Medulla oblongata (tissue), 1 donor: Measurements from ENCODE around the gene TBX2.
"Not testable (repeated sequence)": the region's sequence is repeated elsewhere in the genome, so short reads cannot be mapped to it uniquely, and the experiment has no call there.

Experiments used
- DNase-seq: peaks from one replicate; pipeline ENCODE4 v3.0.0-alpha.2; 2015; ENCODE audit errors: extremely low spot score

TBX2 gene

GRCh38 chr17:61429831-61430230 lies 30.2 kb downstream of the TBX2 start:
- DNase-seq, result not testable (repeated sequence)

- DNase-seq, result no peak
Observed at GRCh38 chr17:61431594-61432311, 32.1 kb downstream of the TBX2 start.

- no peak for DNase-seq
Observed at GRCh38 chr17:61436273-61436672, 36.6 kb downstream of the TBX2 start.

- DNase-seq, result no peak
Observed at GRCh38 chr17:61436995-61437704, 37.5 kb downstream of the TBX2 start.

- no peak for DNase-seq
Observed at GRCh38 chr17:61440697-61441096, 41.1 kb downstream of the TBX2 start.

- not testable (repeated sequence) for DNase-seq
Observed at GRCh38 chr17:61441507-61441906, 41.9 kb downstream of the TBX2 start.

- no peak for DNase-seq
Observed at GRCh38 chr17:61442136-61442775, 42.6 kb downstream of the TBX2 start.

GRCh38 chr17:61442878-61443474 lies 43.3 kb downstream of the TBX2 start:
- DNase-seq, result no peak

DNA sequence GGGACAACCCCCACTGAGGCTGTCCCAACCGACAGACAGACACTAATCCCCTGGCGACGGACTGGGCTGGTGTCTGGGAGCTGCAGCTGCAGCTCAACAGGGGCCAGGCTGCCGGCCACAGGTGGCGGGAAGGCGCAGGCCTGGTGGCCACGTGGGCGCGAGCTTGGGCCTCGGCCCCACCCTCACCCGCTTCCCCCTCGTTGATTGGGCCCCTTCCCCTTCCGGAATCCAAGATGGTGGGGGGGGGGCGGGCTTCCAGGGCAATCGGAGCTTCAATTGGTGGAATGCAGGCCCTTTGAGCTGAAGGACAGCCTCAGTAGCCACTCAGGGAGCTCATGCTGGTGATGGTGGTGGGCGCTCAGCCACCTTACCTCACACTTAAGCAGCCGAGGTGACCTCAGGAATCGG lies 43.8 kb downstream of the TBX2 start:
- no peak for DNase-seq

GRCh38 chr17:61444075-61444474 lies 44.4 kb downstream of the TBX2 start:
- no peak for DNase-seq

DNA sequence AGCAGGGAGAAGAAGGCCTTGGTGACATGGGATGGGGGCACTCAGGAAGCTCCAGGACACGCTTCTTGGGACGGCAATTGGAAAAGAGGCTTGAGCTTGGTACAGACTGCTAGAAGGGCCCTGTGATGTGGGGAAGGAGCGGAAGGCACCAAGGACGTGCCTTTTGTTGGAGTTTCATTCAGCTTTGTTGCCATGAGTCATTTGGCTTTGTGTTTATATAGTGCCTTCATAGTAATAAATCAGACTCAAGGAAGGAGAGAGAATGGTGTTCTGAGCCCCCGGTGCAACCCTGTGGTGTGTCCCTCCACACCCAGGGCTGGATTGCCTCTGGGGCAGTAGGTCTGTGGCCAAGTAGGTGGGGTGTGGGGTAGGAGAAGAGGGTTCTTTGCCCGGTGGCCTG lies 45.2 kb downstream of the TBX2 start:
- no peak for DNase-seq

GRCh38 chr17:61447358-61447757 lies 47.7 kb downstream of the TBX2 start:
- DNase-seq, result no peak

DNA sequence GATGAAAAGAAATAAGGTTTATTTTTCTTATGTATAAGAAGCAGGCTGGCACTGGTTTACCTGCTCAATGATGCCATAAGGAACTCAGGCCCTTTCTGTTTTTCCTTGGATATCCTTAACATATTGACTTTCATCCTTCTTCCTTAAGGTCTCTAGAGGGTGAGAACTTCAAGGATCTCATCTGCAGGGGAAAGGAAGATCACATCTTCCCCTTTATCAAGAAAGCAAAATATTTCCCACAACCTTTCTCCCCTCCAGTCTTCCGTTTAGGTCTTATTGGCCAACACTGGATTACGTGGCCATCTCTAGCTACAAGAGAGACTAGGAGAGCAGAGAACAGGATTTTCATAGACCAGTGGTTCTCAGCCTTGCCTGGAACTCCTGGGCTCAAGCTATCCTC lies 48.4 kb downstream of the TBX2 start:
- DNase-seq, result no peak

GRCh38 chr17:61449140-61449539 lies 49.5 kb downstream of the TBX2 start:
- DNase-seq, result not testable (repeated sequence)

- DNase-seq, result no peak
Observed at GRCh38 chr17:61449707-61450640, 50.3 kb downstream of the TBX2 start.

DNA sequence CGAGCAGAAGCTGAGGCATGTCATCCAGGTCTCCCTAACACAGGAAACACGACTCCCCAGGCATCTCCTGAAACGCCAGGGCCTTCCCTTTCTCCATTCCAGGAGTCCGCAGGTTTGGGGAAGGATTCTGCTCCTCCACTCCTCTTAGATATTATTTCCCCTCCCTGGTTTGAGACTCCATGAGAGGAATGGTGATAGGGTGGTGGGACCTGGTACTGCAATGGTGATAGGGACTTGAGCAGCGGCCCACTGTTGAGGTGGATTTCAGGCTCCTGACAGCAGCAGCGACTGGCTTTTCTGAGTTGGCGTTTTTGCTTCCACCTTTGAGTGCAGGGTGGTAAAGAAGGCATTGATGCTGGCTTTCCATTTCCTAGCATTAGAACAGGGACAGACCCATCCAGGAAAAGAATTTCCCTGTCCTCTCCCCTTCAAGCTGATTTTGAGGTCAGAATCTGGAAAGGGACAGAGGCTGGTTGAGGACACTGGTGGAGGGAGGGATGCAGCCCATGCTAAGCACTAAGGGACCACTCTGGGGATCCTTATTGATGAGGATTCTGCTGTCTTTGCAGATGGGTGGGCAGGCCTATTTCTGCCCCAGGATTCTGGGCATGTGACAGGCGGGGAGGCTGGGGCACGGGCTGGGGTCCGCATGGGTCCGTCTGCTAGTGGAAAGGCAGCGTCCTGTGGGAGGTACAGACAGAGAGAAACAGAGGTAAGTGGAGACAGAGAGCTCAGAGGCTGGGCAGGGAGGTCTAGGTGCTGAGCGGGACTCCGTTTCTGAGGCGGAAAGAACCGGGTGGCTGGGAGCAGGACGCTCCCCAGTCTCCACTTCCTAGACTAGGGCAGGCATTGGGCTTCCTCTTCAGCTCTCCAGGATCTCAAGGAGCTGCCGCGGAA lies 51.2 kb downstream of the TBX2 start:
- DNase-seq, result no peak

DNA sequence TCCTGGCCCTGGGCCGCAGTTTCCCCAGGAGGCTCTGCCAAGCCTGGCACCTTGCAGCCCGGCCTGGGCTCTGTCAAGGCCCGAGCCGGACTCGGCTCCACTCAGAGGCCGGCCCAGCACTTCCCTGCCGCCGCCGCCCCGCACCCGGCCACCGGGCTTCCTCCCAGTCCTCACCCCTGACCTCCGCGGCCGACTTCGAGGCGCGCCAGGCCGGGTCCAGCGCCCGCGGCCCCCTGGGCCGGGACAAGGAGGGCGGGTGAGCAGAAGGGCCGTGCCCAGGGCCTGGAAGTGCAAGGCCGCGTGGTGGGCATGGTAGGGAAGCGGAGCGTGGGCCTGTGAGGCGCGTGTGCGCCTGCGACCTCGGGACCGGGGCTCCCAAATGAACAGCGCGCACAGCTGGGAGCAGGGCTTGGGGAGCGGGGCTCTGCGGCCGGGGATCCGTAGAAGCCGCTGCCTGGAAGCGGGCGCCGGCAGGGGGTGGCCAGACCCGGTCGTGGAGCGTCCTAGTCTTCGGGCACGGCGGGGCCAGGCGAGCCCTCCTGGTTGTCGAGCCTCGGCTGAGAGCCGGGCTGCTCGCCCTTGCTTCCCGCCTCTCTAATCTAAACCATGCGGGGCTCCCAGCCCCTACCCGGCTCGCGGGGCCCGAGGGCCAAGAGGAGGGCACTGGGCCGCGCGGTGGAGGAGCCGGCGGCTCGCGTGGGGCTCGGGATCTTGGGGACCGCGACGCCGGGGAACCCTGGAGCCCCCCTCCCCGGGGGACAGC lies 52.1 kb downstream of the TBX2 start:
- no peak for DNase-seq

DNA sequence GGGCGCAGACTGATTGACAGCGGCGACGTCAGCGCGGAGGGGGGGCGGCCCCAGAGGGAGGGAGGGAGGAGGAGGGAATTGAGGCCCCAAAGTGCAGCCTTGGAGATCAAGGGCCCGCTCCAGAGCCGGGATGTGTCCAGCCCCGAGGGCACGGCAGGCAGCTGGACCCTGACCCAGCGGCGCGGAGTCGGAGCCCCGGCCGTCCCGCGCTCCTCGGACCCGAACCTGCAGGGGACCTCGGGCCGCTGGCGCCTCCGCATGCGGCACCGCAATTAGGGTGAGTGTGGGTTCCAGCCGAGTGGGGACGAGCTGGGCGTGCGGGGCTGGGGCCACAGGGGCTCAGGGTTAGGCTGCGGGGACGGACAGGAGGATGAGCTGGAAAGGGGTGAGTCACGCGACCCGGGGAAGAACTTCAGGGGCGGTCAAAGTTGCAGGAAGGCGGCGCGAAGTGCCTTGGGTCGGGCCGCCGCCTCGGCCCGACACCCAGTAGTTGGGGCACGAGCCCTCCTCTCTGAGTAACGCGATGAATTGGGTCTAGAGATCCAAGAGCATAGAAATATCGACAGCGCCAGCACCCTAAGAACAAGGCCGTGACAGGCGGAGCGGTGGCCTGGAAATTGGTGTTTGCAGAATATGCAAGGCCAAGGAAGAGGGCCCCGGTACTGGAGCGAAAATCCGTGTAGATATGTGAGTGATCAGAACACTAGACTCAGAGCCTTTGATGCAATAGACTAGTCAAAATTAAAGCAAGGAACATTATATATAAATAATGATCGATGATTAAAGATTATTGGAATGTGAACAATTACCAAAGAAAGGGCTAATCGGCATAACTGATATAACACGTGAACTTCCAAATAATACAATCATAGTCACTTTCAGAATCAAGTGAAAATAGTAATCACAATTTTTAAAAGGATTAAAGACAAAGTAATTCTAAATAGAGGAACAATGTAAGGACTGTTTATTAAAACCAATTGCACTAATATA lies 53.0 kb downstream of the TBX2 start, which contains the start of gene TBX4:
Gene TBX4 (plus strand): TSS at position 122 of the 990 bp plus-strand sequence. CDS start 4,069 bp downstream, outside the sequence.
- no peak for DNase-seq
